SW 1271 (cell line): ENCODE measurements around the gene FADS1.

Experiments used
- DNase-seq, 2 experiments: peaks; one replicate each; lab custom pipeline; 2025; lab: John Stamatoyannopoulos, UW

Gene FADS1

GRCh38 chr11:61760946-61761345 is 55.9 kb downstream of the FADS1 start:
- no peak for DNase-seq

- DNase-seq = no peak
Measured at GRCh38 chr11:61757213-61757862, 59.5 kb downstream of the FADS1 start.

DNA sequence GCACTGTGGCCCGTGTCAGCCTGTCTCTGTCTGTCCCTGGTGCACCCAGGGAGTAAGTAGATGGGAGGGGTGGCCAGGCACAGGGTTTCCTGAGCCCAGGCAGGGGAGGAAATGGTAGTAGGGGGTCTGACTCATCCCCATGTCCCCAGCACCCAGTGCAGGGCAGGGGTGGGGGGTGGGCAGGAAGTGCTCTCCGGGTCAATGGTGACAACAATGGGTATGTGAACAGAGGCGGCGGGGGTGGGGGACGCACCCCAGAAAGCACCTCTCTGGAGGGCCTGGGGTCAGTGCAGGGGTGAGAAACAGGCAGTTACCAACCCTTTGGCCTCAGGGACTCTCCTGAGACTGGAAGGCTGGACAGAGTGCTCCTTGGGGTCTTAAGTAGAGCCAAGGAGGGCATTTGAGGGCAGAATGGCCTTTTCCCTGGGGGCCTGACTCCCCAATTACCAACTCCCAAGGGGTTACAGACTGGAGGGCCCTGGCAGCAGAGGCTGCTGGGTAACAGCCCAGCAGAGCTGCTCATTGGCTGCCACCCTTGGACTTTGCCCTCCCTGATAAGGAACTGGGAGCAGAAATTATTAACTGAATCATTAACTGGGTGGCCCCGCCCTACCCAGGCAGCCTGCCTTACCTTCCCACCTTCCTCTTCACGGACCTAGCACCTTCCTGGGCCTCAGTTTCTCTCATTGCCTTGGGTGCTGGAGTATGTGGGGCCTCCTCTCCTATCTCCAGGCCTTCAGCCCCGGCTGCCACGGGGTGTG is 60.2 kb downstream of the FADS1 start:
- peak; percentile 24 to 33 for DNase-seq

- no peak for DNase-seq
Measured at GRCh38 chr11:61756147-61756451, 60.7 kb downstream of the FADS1 start.

DNA sequence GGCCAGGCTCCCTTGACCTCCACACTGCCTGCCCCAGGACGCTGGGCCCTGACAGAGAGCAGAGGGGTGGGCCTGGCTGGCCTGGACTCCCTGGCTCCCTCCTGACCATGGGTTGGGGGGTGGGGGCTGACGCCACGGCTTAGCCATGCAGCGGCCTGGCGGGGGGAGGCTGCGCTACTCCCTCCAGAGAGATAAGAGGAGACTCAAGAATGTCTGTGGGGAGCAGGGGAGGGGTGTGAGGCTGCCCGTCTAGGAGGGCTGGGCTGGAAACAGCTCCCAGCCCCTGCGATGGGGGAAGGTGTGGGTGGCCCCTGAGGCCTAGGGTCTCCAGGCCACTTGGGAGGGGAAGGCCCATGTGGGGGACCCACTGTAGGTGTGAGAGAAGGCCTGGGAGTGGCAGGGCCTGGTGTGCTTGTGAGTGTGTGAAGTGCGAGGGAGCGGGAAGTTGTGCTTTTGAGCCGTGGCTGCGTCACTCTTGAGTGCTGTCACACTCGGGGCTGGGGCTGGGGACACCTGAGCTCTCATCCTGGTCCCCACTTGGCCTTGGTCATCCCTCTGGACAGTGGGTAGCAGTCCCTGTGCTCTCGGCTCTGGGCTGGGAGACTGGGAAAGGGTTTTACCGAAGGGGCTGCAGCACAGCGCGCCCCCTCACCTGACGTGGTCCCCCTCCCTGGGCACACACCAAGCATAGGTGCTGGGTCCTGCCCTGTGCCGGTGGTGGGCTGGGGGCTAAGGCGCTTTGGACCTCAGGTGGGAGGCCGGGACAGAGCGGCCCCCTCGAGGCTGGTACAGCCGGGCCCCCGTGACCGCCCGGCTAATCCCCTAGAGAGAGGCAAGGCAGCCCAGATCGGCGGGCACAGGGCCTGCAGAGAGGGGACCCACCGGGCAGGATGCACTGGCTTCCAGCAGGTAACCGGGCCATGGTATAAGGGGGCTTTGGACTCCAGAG is 62.0 kb downstream of the FADS1 start:
- no peak for DNase-seq

DNA sequence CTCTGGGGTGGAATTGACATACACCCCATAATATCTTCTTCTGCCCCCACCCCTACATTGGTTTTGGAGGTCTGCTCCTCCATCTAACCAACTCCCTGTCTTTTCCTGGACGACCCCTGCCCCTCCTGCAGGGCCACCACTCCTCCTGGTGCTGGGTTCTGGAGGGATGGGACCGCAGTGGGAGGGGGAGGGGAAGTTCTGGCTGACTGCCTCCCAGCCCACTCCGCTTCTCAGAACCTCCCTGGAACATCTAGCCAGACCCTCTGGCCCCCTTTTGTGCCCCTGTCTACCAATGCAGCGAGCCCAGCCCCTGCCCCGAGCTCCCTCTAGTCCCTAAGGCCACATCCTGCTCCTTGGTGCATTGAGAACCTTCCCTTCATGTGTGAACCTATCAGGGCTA is 63.1 kb downstream of the FADS1 start:
- no peak for DNase-seq

DNA sequence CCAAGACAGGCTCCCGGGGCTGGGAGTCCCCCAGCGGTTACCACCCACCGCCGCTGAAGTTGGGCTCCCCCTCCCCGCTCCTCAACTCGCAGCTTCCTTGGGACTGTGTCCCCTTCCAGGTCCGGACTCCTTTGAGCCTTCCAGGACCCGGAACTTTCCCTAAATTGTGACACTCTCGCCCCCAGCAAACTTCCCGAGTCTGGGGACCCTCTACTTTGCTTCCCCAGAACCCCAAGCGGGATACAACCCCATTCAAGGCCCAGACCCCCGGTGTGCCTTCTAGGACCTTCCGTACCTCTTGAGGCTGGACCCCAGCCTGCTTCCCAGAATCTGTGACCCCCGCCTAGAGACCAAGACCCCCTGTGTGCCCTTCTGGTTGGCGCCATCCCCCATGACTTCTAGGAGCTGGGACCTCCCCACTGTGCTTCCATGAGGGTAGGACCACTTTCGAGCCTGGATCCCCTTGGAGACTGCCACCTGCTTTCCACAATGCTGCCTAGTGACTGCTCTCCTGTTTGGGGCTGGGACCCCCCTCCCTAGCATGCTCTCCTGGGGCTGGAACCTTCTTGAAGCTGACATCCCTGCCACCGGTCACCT is 63.8 kb downstream of the FADS1 start:
- no peak for DNase-seq

- DNase-seq = no peak
Measured at GRCh38 chr11:61752117-61752924, 64.5 kb downstream of the FADS1 start, which contains the start of gene MYRF. MYRF (plus strand) TSS chr11:61752636; CDS start chr11:61752745, 109 bp downstream.

- no peak for DNase-seq
Measured at GRCh38 chr11:61751384-61751783, 65.4 kb downstream of the FADS1 start.

DNA sequence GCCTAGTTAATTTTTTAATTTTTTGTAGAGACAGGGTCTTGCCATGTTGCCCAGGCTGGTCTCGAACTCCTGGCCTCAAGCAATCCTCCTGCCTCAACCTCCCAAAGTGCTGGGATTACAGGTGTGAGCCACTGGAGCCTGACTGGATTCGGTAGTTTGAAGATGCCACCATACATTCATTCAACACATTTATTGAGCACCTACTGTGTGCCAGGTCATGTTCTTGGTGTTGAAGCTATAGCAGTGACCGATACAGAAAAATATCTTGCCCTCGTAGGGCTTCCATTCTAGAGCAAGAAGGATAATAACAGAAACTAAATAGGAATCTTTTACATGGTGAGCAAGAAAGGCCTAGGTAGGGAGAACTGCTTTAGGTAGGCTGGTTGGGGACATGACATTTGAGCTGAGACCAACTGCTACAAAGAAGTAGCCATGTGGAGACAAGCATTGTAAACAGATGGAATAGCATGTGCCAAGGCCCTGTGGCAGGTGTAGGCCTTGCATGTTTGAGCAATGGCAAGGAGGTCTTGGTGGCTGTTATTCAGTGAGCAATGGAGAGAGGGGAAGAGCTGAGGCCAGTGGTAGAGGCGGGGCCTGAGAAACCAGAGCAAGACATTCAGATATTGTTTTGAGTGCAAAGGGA is 66.1 kb downstream of the FADS1 start:
- DNase-seq = no peak
